Tibial artery (tissue), 4 donors: ENCODE measurements around the gene SIK2.
"Not testable (repeated sequence)": the region's sequence is repeated elsewhere in the genome, so short reads cannot be mapped to it uniquely, and the experiment has no call there.

Experiments used
- DNase-seq, 2 donors: peaks; one replicate each; pipeline ENCODE4 v3.0.0-alpha.2; 2019
- H3K27ac ChIP-seq, 2 donors: fragments of 200-600 bp; sonication (generic) in 1 of 2; 1 replicate in 1 of 2; 2 replicates in 1 of 2; pipeline ENCODE4 v1.5.1; 2018 to 2019; ENCODE audit warnings: mild to moderate bottlenecking in 1 of 2
- H3K27me3 ChIP-seq, 2 donors: fragments of 200-600 bp; sonication (generic) in 1 of 2; one replicate each; pipeline versions ENCODE4 v1.5.1 to v1.6.0; 2016 to 2019
- H3K36me3 ChIP-seq, 3 donors: fragments of 200-600 bp; sonication (generic) in 2 of 3; one replicate each; pipeline ENCODE4 v1.5.1; 2016 to 2019; ENCODE audit warnings: mild to moderate bottlenecking in 2 of 3
- H3K4me1 ChIP-seq, 4 donors: fragments of 200-600 bp; sonication (generic) in 2 of 4; 1 replicate in 3 of 4; 2 replicates in 1 of 4; pipeline ENCODE4 v1.5.1; 2016 to 2019
- H3K4me3 ChIP-seq, 2 donors: fragments of 200-600 bp; sonication (generic) in 1 of 2; 1 replicate in 1 of 2; 2 replicates in 1 of 2; pipeline ENCODE4 v1.5.1; 2018 to 2019; ENCODE audit warnings: mild to moderate bottlenecking in 2 of 2
- H3K9me3 ChIP-seq, 3 donors: fragments of 200-600 bp; sonication (generic) in 1 of 3; one replicate each; pipeline ENCODE4 v1.5.1; 2016 to 2019
- CTCF ChIP-seq, 2 experiments: fragments of 200-600 bp in 1 of 2; fragments of 450-650 bp in 1 of 2; IDR thresholded peaks; one replicate each; pipeline ENCODE4 v1.5.1; 2017 to 2019; ENCODE audit warnings: antibody characterized with exemption in 2 of 2, mild to moderate bottlenecking in 1 of 2, moderate library complexity in 1 of 2
- intact Hi-C: fragments of 100-400 bp; cut with DNase I; formaldehyde crosslinking; loops from one replicate; pipeline ENCODE4 v1.15.0; 2023; ENCODE audit warnings: low total_unique reads

SIK2 gene

GRCh38 chr11:111765984-111766833 lies 164.0 kb downstream of the SIK2 start, which contains the start of gene PPP2R1B:
PPP2R1B (minus strand) TSS chr11:111766389; CDS start chr11:111766361, 28 bp downstream.
- peak; percentile 69 to 83 for DNase-seq
- Histone ChIP-seq H3K9me3 (no peaks in the 10 kb centered on the region), H3K36me3 (peaks cover 0 to 32% (median 0%) of the 10 kb centered on the region in 3 donors), H3K4me1 (peaks cover 0 to 42% (median 13%) of the 10 kb centered on the region in 4 donors), H3K27me3 (no peaks in the 10 kb centered on the region), H3K27ac (peak within 1 kb of the TSS; percentile 78 to 96), H3K4me3 (peak within 1 kb of the TSS; percentile 81 to 84)
- no peak for TF ChIP-seq CTCF (IDR thresholded peaks at IDR 0.05)
- intact Hi-C loops: no loop called here

GRCh38 chr11:111766834-111767142 lies 164.5 kb downstream of the SIK2 start:
- no peaks in the 10 kb centered on the region for H3K27me3 ChIP-seq
- DNase-seq: no peak
- intact Hi-C loops: no loop called here

GRCh38 chr11:111770581-111771134 lies 168.4 kb downstream of the SIK2 start:
- Histone ChIP-seq H3K36me3 (no peaks in the 10 kb centered on the region), H3K4me1 (peaks cover 0 to 23% (median 5%) of the 10 kb centered on the region in 4 donors), H3K9me3 (no peaks in the 10 kb centered on the region), H3K27me3 (no peaks in the 10 kb centered on the region), H3K4me3 (no peak overlapping the region), H3K27ac (no peak overlapping the region)
- intact Hi-C loops: no loop called here
- DNase-seq: no peak
- TF ChIP-seq CTCF (IDR thresholded peaks at IDR 0.05): no peak

More at GRCh38 chr11:111766834-111767142, 164.5 kb downstream of the SIK2 start:
- TF ChIP-seq CTCF (IDR thresholded peaks at IDR 0.05): no peak
- peak overlapping the region; percentile 78 to 96 for H3K27ac ChIP-seq
- peaks cover 0 to 26% (median 0%) of the 10 kb centered on the region in 3 donors for H3K36me3 ChIP-seq
- H3K4me1 ChIP-seq: peaks cover 0 to 41% (median 13%) of the 10 kb centered on the region in 4 donors
- no peaks in the 10 kb centered on the region for H3K9me3 ChIP-seq
- H3K4me3 ChIP-seq: peak overlapping the region; percentile 81 to 84

GRCh38 chr11:111771205-111771604 lies 169.0 kb downstream of the SIK2 start:
- intact Hi-C loops: not testable (repeated sequence)
- peaks cover 0 to 25% (median 5%) of the 10 kb centered on the region in 4 donors for H3K4me1 ChIP-seq

GRCh38 chr11:111772535-111772934 lies 170.3 kb downstream of the SIK2 start:
- no peak overlapping the region for H3K27ac ChIP-seq
- no peak overlapping the region for H3K4me3 ChIP-seq
- no peak for DNase-seq
- no peaks in the 10 kb centered on the region for H3K9me3 ChIP-seq
- H3K27me3 ChIP-seq: no peaks in the 10 kb centered on the region
- peaks cover 0 to 16% (median 5%) of the 10 kb centered on the region in 4 donors for H3K4me1 ChIP-seq
- H3K36me3 ChIP-seq: no peaks in the 10 kb centered on the region
- intact Hi-C loops: no loop called here
- TF ChIP-seq CTCF (IDR thresholded peaks at IDR 0.05): no peak

More at GRCh38 chr11:111771205-111771604, 169.0 kb downstream of the SIK2 start:
- not testable (repeated sequence) for H3K27me3 ChIP-seq, H3K9me3 ChIP-seq, H3K27ac ChIP-seq, H3K4me3 ChIP-seq, DNase-seq, H3K36me3 ChIP-seq
